Measurements from ENCODE around the gene PUM1. TPM values are rescaled to one million over a fixed set of nuclear protein-coding genes. Genes with fewer than 3 reads are reported as not detected.

Gene PUM1
- total and polyA plus RNA-seq, 12 donors = 22.6 to 167 (median 91.5) TPM

GRCh38 chr1:31073044-31073443, 7.5 kb upstream of the PUM1 start:
- H3K27ac ChIP-seq = peak overlapping the region in 1 of 5 donors; percentile 4
- no peak for TF ChIP-seq CTCF (IDR thresholded peaks at IDR 0.05)
- no peak overlapping the region for H3K4me3 ChIP-seq
- H3K9me3 ChIP-seq (replicated peaks in 1 of 3) = no peaks in the 10 kb centered on the region
- intact Hi-C loops (cut with DNase I) = no loop called here
- DNase-seq = no peak
- no peaks in the 10 kb centered on the region for H3K27me3 ChIP-seq
- H3K4me1 ChIP-seq (replicated peaks in 1 of 2) = peaks cover 0 to 9% of the 10 kb centered on the region in 2 donors
- WGBS, 4 donors = 74 to 83% (median 80%) methylated on average over 2 of the region's 2 CpGs
- H3K36me3 ChIP-seq (replicated peaks in 1 of 2) = no peaks in the 10 kb centered on the region

- H3K9me3 ChIP-seq (replicated peaks in 1 of 3) = no peaks in the 10 kb centered on the region
- 51 to 55% (median 51%) methylated on average over 4 of the region's 4 CpGs for WGBS, 4 donors
- H3K36me3 ChIP-seq (replicated peaks in 1 of 2) = no peaks in the 10 kb centered on the region
- TF ChIP-seq CTCF (IDR thresholded peaks at IDR 0.05) = no peak
- no peak for TF ChIP-seq POLR2A (IDR thresholded peaks at IDR 0.05)
- H3K4me3 ChIP-seq = no peak overlapping the region
- H3K27me3 ChIP-seq = no peaks in the 10 kb centered on the region
- peaks cover 0 to 9% of the 10 kb centered on the region in 2 donors for H3K4me1 ChIP-seq (replicated peaks in 1 of 2)
- DNase-seq = peak; percentile 48 to 81 (median 72)
- peak overlapping the region in 2 of 5 donors; percentile 4 to 49 for H3K27ac ChIP-seq
- intact Hi-C loops (cut with DNase I) = no loop called here
These were observed 6.8 kb upstream of the PUM1 start for GRCh38 chr1:31072304-31072746.

GRCh38 chr1:31069392-31069791, 3.9 kb upstream of the PUM1 start:
- Histone ChIP-seq H3K27ac (no peak overlapping the region), H3K9me3 (replicated peaks in 1 of 3) (no peaks in the 10 kb centered on the region), H3K27me3 (no peaks in the 10 kb centered on the region), H3K36me3 (replicated peaks in 1 of 2) (no peaks in the 10 kb centered on the region), H3K4me3 (no peak overlapping the region), H3K4me1 (replicated peaks in 1 of 2) (peaks cover 0 to 13% of the 10 kb centered on the region in 2 donors)
- DNase-seq = no peak
- 48 to 65% (median 60%) methylated on average over 9 of the region's 9 CpGs for WGBS, 4 donors
- intact Hi-C loops (cut with DNase I) = loop anchor here in 1 of 2 donors (10.0 kb wide), 1 partner anchor 95 kb away; no protein-coding TSS in a partner anchor
- TF ChIP-seq CTCF (IDR thresholded peaks at IDR 0.05) (no peak), POLR2A (IDR thresholded peaks at IDR 0.05) (no peak)

- H3K27me3 ChIP-seq = no peaks in the 10 kb centered on the region
- H3K27ac ChIP-seq = peak overlapping the region; percentile 42 to 96 (median 91)
- no peak for TF ChIP-seq CTCF (IDR thresholded peaks at IDR 0.05)
- TF ChIP-seq POLR2A (IDR thresholded peaks at IDR 0.05) = no peak
- H3K9me3 ChIP-seq (replicated peaks in 1 of 3) = no peaks in the 10 kb centered on the region
- no peaks in the 10 kb centered on the region for H3K36me3 ChIP-seq (replicated peaks in 1 of 2)
- peaks cover 18 to 35% of the 10 kb centered on the region in 2 donors for H3K4me1 ChIP-seq (replicated peaks in 1 of 2)
- peak overlapping the region; percentile 21 to 89 (median 88) for H3K4me3 ChIP-seq
- intact Hi-C loops (cut with DNase I) = loop anchor here in 1 of 2 donors (10.0 kb wide), 1 partner anchor 100 kb away; no protein-coding TSS in a partner anchor
- peak in 4 of 7 donors; percentile 22 to 41 (median 28) for DNase-seq
- 0% methylated on average over 11 to 19 of the region's 19 CpGs for WGBS, 4 donors
These were observed 703 bp downstream of the PUM1 start for GRCh38 chr1:31064718-31065309.

Data from adrenal gland (tissue), 12 donors.